ENCODE results near the gene RBP3.
"Not testable (repeated sequence)": the region's sequence is repeated elsewhere in the genome, so short reads cannot be mapped to it uniquely, and the experiment has no call there.

RBP3 gene

GRCh38 chr10:47376522-47377220, 28.5 kb downstream of the RBP3 start:
- no peak for DNase-seq

DNA sequence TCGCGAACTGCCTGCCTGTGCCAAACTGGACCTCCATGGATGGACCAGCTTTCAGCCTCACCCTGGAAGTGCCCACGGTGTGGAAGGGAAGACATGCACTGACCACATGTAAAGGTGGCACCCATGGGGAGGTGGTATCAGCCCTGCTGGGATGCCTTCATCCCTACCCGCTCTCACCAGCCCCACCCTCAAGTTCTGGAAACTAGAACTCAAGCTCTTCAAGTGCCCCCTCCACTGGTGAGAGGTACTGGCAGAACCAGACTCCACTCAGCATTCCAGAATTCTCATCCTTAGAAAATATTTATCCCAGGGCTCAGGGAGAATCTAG, 30.0 kb downstream of the RBP3 start:
- DNase-seq: no peak

- no peak for DNase-seq
Observed at GRCh38 chr10:47378606-47379444, 30.7 kb downstream of the RBP3 start.

DNA sequence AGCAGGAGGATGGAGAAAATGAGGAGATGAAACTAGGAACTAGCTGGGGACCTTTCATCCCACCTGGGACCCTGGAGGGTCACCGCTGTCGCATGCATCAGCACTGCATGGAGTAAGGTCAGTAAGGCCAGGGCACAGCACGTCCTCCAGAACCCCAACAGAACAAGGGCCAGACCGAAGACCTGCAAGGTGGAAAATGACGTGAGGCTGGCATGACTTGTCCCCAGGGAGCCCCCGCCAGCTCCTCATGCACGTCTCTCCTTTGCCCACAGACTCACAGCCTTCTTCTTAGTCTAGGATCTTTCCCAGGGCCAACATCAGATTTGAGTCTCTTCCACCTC, 31.3 kb downstream of the RBP3 start:
- no peak for DNase-seq

DNA sequence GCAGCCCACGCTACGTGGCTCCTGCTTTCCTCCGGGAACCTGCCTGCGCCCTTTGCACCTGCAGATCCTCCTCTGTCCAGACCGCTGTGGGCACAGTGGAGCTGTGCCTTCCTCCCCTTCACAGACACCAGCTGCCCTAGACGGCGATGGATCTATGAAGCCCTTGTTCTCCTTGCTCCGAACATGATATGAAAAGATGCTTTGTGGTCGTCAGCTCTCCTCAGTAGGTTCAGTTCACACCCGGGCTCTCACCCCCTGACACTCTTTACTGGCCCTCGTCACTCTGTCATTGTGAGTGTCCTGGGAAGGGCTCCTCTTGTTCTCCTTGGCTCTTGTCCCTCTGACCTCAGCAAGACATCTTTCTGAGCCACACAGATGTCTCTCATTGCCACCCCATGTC, 31.7 kb downstream of the RBP3 start:
- no peak for DNase-seq

DNA sequence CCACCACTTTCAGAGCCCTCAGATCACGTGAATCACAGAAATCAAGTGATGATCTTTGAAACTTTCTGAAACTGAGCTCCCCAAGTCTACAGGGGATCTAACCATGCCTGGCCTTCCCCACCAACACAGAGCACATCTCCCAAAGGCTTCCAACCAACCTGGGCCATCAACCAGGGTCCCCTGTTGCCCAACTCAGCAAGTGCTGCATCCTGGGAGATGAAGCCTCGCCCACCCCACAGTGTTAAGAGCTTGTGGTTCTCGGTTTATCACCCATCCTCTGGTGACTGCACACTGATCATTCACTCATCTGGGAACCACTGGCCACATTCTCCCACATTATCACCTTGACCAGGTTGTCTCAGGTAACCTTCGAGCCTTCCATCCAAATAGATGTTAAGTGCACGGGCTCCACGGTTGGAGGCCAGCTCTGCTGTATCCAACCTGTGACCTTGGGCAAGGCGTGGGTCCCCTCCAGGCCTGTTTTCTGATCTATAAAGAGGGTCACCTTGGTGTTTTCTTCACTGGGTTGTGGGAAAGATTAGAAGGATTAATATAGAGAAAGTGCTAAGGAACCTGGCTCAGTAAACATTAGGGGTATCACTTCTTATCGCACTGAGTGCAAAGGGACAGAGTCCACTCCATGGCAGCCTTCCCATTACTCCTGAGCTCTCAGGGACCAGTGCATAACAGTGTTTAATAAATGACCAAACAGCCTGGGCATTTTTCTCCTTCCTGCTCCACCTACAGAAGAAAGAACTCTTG, 32.4 kb downstream of the RBP3 start:
- DNase-seq: no peak

DNA sequence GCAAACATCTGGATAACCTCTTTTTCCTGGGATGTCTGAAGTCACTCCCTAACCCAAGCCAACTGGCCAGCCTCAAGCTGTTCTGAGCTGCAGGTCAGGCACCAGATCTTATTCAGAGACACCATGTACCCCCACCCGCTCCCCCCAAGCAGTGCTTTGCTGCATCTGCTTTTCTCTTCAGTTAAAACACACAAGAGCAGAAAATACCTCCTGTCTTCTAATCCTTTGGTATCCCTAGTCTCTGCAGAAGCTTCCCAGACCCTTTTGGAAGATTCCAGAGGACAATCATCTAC, 32.9 kb downstream of the RBP3 start:
- DNase-seq: no peak

DNA sequence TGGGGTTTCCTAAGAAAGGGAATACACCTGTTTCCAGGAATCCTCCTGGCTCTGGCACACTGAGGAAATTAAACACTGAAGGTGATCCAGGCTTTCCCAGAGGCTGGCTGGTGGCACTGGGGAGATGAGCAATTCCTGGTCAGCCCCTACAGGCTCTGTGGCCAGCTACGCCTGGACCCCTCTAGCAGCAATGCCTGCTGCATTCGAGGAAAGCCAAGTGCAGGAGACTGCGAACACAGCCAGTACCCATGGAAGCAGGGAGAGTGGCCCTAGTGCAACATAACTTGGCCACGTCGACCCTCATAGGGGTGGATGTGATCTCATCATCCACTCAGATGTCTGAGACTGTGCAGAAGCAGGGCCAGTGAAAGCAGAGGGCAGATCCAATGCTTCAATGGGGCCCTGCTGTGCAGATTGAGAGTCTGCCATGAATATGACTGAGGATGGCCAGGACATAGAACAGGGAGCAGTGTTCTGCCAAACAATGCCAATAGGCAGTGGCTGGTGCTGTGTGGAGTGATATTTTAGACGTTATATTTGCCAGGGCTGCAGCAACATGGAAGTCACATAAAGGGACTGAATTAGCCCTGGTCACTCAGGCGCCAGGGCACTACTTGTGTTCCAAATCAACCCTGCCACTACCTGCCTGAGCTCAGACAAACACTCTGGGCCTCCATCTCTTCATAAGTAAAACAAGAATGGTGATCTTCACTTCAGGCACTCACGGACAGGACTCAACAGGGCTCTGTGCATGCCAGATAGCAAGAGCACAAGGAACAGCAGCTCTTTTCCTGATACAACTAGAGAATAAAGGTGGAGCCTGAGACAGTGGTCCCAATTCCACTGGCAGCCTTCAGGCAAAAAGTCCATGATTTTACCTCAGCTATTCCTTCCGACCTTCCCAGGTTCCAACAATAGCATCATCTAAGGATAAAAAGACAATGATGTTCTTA, 33.5 kb downstream of the RBP3 start:
- DNase-seq: no peak

GRCh38 chr10:47383261-47384147, 35.3 kb downstream of the RBP3 start:
- DNase-seq: no peak

DNA sequence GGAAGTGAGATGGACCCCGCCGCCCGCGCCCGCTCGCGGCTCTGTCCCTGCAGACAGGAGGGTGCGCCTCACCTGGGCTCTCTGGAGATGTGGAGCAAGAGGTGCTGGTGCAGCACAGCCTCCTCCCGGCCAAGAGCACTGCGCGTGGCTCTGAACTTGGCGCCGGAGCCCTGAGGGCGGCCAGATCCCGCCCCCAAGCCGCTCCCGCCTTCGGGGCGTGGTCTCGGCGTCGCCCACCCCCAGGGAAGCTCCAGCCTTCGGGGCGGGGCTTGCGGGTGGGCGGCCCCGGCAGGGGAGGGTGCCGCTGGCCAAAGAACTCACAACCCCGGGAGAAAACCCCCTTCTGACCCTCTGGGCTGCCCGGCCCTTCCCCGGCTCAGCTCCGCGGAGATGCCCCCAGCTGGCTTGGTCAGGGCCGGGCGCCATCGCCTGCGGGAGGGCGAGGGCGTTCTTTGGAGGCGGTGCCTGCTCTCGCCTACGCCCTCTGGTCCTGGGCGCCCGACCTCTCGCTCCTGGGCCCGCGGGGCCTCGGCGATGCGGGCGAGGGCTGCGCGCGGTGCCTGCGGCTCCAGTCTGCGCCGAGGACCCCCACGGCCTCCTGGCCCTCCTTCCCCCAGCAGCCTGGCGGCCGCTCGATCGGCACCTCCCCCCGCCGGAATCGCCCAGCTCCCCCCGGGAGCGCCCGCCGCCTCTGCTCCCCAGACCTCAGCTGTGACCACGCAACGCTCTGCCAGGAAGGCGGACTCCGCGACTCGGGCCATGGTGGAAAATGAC, 36.2 kb downstream of the RBP3 start, which contains the start of gene ZNF488:
Gene ZNF488, minus strand, starts transcription at position 146 of the 774 bp plus-strand sequence. CDS start 15,464 bp downstream, outside the sequence.
- DNase-seq: peak; percentile 51 to 62

DNA sequence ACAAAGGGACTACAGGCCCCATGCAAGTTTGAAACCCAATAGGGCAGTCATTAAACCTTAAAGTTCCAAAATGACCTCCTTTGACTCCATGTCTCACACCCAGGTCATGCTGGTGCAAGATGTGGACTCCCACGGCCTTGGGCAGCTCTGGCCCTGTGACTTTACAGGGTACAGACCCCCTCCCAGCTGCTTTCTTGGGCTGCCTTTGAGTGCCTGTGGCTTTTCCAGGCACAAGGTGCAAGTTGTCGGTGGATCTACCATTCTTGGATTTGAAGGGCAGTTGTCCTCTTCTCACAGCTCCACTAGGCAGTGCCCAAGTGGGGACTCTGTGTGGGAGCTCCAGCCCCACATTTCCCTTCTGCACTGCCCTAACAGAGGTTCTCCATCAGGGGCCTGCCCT, 37.9 kb downstream of the RBP3 start:
- DNase-seq: not testable (repeated sequence)

GRCh38 chr10:47388879-47389278, 40.7 kb downstream of the RBP3 start:
- DNase-seq: no peak

DNA sequence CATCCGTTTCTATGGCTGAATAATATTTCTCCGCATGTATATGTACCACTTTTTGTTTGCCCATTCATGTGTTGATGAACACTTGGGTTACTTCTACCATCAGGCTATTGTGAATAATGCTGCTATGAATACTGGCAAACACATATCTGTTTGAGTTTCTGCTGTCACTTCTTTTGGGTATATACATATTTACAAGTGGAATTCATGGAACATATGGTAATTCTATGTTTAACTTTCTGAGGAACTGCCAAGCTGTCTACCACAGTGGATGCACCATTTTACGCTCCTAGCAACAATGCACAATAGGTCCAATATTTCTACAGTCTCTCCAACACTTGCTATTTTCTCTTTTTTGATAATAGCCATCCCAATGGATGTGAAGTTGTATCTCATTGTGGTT, 41.5 kb downstream of the RBP3 start:
- no peak for DNase-seq

DNA sequence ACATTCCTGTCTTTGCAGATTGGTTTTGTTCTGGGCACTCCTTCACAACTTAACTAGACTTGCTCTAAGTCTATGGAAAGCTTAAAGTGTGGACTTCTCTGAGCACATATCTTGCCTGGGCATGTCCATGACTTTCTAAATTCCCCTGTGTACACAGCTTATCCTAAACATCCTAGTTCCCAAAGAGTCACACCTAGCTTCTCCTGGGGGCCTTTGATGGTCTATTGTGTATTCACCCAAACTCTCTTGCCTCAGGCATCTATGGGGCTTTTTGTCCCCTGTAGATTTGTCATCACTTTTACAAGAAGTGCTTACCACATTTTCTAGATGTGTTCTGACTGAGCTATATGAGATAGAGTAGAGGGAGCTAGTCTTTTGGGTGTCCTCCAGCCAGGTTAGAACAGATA, 48.2 kb downstream of the RBP3 start:
- no peak for DNase-seq

DNA sequence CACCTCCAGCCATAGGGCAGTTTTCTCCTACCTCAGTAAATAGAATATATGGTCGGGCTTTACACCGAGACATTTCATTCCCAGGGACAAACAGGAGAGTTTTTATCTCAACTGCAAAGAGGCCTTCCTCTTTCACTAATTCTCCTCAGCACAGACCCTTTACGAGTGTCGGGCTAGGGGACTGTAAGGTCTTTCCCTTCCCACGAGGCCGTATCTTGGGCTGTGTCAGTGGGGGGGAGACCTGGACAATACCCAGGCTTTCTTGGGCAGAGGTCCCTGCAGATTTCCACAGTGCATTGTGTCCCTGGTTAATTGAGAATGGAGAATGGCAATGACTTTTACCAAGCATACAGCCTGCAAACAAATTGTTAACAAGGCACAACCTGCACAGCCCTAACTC, 49.1 kb downstream of the RBP3 start:
- no peak for DNase-seq

GRCh38 chr10:47400251-47400650, 52.1 kb downstream of the RBP3 start:
- DNase-seq: no peak

GRCh38 chr10:47400786-47401185, 52.6 kb downstream of the RBP3 start:
- DNase-seq: no peak

GRCh38 chr10:47401210-47401609, 53.0 kb downstream of the RBP3 start:
- no peak for DNase-seq

DNA sequence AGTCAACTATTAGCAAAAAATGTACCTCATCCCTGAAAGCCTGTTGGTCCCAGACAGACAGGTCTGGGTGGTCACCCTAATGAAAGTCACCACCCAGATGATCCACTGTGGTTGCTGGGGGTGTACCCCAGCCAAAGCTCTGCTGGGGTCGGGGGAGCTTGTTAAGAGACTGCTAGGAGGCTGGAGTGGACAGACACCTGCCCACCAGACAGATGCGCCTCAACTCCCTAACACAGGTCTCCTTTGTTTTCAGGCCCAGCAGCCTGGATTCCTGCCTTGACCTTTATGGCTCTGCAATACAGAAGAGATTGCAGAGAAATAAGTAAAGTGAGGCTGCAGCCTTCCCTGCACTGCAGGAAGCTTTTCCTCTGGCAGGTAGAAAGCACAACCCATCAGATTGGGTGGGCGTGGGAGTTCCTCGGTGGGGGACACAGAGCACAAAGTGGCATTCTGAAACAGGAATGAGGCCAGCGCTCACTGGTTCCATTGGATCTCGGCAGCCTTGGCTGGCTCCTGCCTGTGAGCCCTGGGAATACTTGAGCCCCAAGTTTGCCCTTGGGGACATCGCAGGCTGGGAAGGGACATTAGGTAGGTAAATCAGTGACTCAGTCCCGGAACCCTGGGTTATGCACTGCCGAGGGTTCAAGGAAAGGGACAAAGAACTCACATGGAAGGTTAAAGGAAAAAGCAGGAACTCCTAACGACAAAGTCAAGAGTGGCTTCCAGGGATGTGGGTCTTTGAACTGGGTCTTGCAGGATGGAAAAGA, 53.9 kb downstream of the RBP3 start:
- no peak for DNase-seq

GRCh38 chr10:47402641-47403301, 54.6 kb downstream of the RBP3 start:
- DNase-seq: no peak

Measured in AML-193 (cell line).